Activated CD4-positive, alpha-beta T cell treated with anti-CD3 and anti-CD28 coated beads, Interleukin-2, amount 50 U/mL, for 1 hour (primary cell): ENCODE results near the gene LRFN4.

Source experiments
- DNase-seq: peaks from one replicate; pipeline ENCODE4 v3.0.0-alpha.2; 2020

LRFN4 gene

GRCh38 chr11:66874232-66874631 lies 17.4 kb downstream of the LRFN4 start:
- DNase-seq, result no peak

DNA sequence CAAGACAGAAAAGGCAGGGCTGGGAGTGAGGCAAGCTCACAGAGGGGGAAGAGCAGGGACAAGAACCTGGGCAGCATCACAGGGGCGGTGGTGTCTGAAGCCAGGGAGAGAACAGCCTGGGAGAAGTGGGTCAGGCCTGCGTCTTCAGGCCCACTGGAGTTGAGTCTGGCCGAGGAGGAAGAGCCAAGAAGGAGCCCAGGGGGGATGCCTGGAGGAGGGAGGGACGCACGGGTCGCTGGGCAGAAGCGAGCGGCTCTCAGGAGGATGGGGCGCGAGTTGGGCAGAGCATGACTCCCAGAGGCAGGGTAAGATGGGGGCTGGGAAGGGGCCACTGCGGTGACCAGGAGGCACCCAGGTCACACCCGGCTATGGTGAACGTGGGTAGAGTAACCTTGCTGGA lies 18.5 kb downstream of the LRFN4 start:
- no peak for DNase-seq

GRCh38 chr11:66877588-66878385 lies 20.9 kb downstream of the LRFN4 start:
- DNase-seq, result no peak

DNA sequence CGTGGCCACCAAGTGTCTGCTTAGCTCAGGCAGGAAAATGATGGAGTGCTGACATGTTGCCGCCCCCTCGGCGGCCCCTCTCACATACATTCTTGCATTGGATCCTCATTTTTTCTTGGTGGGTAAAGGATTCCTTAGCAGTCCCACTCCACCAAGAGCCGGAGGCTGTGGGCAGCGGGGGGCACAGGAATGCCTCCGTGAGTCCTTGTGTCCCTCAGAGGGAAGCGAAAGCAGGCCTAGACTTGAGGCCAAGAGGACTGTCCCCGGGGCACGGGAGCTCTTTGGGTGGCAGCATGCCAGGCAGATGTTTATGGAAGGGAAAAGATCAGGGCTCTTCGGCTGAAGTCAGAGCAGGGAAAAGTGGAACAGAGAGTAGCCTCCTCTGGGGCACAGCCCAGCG lies 21.6 kb downstream of the LRFN4 start:
- no peak for DNase-seq

DNA sequence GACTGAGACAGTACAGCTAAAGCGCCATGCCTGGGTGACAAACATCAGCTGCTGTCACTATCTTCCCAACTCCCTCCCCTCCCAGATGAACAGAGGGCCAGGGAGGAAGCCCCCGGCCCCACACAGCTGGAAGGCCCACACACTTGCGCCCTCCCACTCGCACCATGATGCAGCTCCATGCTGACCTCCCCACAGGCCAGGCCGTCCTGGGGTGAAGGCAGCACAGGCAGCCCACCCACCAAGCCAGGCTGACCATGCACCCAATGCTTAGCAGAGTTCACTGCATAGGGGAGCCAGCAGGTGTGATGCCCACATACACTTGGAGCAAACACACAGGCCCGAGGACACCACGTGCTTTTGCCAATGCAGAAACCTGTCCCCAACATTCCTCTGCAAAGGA lies 22.1 kb downstream of the LRFN4 start:
- DNase-seq, result no peak

DNA sequence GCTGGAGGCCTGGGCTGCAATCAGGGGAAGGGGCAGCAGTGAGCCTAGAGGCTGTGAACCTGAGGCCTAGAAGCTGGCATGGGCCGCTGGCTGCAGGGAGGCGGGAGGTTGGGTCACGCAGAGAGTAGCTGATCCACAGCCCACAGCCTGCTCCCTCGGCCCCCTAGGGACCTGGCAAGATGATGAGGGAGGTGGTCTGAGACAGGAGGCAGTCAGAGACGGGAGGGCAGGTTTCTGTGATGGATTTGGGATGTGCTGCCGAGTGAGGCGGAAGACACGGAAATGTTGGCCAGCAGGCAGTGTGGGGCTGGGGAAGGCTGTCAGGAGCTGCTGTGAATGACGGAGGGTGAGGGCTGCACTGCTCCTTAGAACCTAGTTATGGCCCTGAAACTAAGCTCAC lies 22.7 kb downstream of the LRFN4 start:
- DNase-seq, result no peak

GRCh38 chr11:66879999-66880398 lies 23.1 kb downstream of the LRFN4 start:
- no peak for DNase-seq

GRCh38 chr11:66880496-66881450 lies 23.9 kb downstream of the LRFN4 start:
- DNase-seq, result no peak

- DNase-seq, result no peak
Measured at GRCh38 chr11:66881451-66881835, 24.6 kb downstream of the LRFN4 start.

DNA sequence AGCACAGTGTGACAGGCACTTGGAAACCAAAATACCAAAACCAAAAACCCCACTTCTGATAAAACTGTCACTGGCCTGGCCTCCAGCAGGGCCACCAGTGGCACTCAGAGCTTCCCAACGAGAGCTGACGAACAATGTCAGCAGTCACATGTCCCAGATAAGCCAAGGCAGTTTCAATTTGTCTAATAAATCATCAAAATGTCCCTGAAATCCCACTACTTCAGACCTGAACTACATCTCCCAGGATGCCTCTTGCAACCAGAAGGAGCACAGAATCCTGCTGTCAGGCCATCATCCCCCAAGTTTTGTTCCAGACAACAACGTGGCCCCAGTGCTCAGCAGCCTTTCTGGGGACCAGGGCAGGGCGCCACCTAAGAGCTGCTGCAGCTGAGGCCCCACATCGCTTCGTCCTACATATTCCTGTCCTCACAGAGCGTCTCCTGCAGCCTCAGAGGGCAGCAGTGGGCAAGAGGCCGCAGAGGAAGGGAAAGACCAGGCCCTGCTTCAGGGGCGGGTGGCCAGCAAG lies 25.1 kb downstream of the LRFN4 start:
- DNase-seq, result no peak

GRCh38 chr11:66882561-66883015 lies 25.7 kb downstream of the LRFN4 start:
- no peak for DNase-seq

GRCh38 chr11:66883016-66883965 lies 26.4 kb downstream of the LRFN4 start:
- DNase-seq, result peak; percentile 64

DNA sequence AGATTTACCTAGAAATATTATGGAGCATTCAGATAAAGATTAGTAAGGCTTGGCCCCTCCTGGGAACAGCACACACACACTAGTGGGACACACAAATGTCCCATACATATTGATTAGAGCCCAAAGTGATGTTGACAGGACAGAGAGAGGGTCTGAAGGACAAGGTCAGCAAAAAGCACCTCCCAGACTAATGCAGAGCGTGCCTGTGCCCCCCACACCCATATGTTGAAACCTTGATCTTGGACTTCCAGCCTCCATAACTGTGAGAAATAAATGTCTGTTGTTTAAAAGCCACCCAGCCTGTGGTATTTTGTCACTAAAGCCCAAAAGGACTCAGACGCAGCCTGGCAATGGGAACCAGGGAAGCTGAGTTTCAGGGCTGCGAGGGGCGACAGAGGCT lies 27.6 kb downstream of the LRFN4 start:
- no peak for DNase-seq

- DNase-seq, result no peak
Measured at GRCh38 chr11:66885469-66885868, 28.6 kb downstream of the LRFN4 start.

DNA sequence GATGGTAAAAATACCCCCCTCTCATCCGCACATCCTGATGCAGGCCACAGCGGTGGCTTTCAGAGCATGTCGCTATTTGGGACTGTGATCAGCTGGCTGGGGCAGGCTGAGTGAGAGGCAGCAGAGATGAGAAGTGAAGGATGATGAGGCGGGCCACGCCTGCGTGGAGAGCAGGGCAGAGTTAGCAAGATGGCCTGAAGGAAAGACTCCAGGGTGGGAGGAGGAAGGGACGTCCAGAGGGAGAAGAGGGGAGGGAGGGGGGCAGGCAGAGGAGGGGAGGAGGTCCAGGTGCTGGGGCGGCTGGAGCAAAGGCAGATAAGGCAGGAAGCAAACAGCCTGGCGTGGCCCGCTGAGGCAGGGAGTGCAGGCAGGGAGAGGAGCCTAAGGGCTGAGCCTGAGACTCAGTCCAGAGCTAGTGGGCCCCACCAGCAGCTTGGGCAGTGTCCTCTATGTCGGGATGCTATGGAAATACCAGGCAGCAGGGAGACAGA lies 29.1 kb downstream of the LRFN4 start:
- DNase-seq, result no peak

GRCh38 chr11:66886671-66887221 lies 29.9 kb downstream of the LRFN4 start:
- DNase-seq, result no peak

DNA sequence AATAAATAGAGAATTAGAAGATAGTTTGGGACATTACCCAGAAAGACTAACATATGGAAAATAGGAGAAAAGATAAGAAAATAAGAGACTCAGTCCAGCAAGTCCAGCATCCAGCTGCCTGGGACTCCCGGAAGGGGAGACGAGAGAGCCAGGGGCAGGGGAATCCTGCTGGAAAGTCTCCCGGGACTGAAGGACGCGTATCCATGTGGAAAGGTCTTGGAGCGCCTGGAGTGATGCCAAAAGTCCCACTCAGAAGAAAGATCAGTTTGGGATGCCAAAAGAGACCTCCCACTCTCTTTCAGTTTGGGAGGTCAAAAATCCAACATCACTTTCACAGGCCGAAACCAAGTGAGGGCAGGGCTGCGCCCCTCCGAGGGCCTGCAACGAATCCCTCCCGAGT lies 30.7 kb downstream of the LRFN4 start:
- DNase-seq, result no peak

GRCh38 chr11:66888282-66888681 lies 31.4 kb downstream of the LRFN4 start:
- no peak for DNase-seq

GRCh38 chr11:66889960-66890359 lies 33.1 kb downstream of the LRFN4 start:
- no peak for DNase-seq

DNA sequence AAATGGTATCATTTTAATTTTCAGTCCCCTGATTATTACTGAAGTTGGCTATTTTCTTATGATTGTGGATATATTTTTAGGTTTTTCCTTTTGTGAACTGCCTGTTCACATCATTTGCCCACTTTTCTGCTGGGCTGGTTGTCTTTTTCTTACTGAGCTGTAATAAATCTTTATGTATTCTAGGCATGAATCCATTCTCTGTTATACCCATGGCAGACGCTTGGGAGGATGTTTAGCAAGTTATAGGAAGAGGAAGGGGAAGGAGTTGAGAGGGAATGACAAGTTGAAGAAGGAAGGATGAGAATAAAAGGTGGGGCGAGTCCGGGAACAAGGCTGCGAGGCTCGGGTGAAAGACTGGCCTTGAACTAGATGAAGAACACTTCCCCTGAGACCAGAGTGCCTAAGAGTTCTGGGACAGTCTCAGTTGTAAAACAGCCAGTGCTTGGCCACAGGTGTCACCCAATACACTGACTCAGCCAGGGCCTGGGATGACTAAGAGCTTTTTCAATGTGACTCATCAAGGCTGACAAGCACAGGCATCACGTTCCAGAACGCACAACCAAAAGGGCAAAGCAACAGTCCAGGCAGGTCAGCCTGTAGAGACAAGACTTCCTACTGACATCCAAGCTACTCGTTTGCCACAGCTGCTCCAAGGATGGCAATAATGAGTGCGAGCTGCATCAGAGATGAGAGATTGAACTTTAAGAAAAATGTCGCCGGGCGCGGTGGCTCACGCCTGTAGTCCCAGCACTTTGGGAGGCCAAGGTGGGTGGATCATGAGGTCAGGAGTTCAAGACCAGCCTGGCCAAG lies 35.2 kb downstream of the LRFN4 start:
- no peak for DNase-seq

DNA sequence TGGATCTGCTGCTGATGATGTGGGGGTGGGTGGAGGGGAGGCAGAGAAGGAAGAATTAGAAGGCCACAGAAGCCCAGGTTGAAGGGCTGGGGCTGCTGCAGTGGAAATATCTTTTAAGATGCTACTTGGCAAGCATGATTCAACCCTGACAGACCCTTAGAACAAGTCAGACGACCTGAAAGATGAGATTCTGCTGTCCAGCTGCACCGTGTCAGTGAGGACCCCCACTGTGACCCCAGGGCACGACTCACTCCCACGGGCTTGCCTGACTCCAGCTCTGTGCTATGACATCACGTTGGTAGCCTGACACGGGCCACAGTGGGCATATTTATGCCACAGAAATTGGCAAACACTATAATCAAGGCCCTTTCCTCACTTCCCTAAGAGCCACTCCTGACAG lies 36.0 kb downstream of the LRFN4 start:
- no peak for DNase-seq
